PC-3 (cell line): ENCODE data around the gene C12orf60. TPM values are rescaled to one million over a fixed set of nuclear protein-coding genes. Genes with fewer than 3 reads are reported as not detected.

Experiments
- ATAC-seq: fragments of 200-7000 bp; cut with Tn5 transposase; 2 replicates; pipeline ENCODE4 v1.9.1; 2020; ENCODE audit warnings: mild to moderate bottlenecking, moderate library complexity
- BruUV-seq: library from RNA; stranded (reverse); fragments of 400-500 nt; replicated peaks from 2 replicates; lab custom pipeline; 2021; lab: Mats Ljungman, UMichigan
- CTCF ChIA-PET: fragments of 300-600 bp; sonication (Branson Sonifier 250); formaldehyde crosslinking; loops from one replicate; lab custom pipeline; 2022; ENCODE audit warnings: antibody characterized with exemption; lab: Charles Lee
- POLR2A ChIA-PET: fragments of 300-600 bp; sonication (Branson Sonifier 250); formaldehyde crosslinking; loops from one replicate; lab custom pipeline; 2022; ENCODE audit warnings: antibody characterized with exemption; ENCODE audit not compliant: unreplicated experiment; lab: Charles Lee
- DNase-seq: peaks from one replicate; pipeline ENCODE4 v3.0.0-alpha.2; 2015
- H2AFZ ChIP-seq: fragments of 300-600 bp; sonication (generic); 2 replicates; pipeline ENCODE4 v1.6.0; 2016; ENCODE audit warnings: antibody characterized with exemption, low read length
- H3F3A ChIP-seq: fragments of 300-600 bp; sonication (generic); one replicate; pipeline ENCODE4 v1.6.0; 2017; ENCODE audit warnings: antibody characterized with exemption, low read length, control low read depth, mild to moderate bottlenecking; ENCODE audit not compliant: unreplicated experiment
- H3K27ac ChIP-seq: fragments of 300-600 bp; sonication (generic); 2 replicates; pipeline ENCODE4 v1.5.1; 2016; ENCODE audit warnings: mild to moderate bottlenecking, low read length
- H3K27me3 ChIP-seq: fragments of 300-600 bp; sonication (generic); 2 replicates; pipeline ENCODE4 v1.6.1; 2016; ENCODE audit warnings: low read length, mixed read lengths
- H3K36me3 ChIP-seq: fragments of 300-600 bp; sonication (generic); 2 replicates; pipeline ENCODE4 v1.6.1; 2016; ENCODE audit warnings: low read depth, mixed run types, low read length, mixed read lengths
- H3K4me1 ChIP-seq: fragments of 300-600 bp; sonication (generic); 2 replicates; pipeline ENCODE4 v1.5.1; 2016; ENCODE audit warnings: low read length; ENCODE audit not compliant: insufficient read depth
- H3K4me2 ChIP-seq: fragments of 300-600 bp; sonication (generic); 2 replicates; pipeline ENCODE4 v1.6.0; 2016; ENCODE audit warnings: low read length
- H3K4me3 ChIP-seq: fragments of 300-600 bp; sonication (generic); 2 replicates; pipeline ENCODE4 v1.5.1; 2016; ENCODE audit warnings: mild to moderate bottlenecking, low read length, mixed read lengths
- H3K79me2 ChIP-seq: fragments of 300-600 bp; sonication (generic); 2 replicates; pipeline ENCODE4 v1.6.1; 2017; ENCODE audit warnings: low read length, mixed read lengths
- H3K9ac ChIP-seq: fragments of 300-600 bp; sonication (generic); 2 replicates; pipeline ENCODE4 v1.6.0; 2016; ENCODE audit warnings: mild to moderate bottlenecking, low read length
- H3K9me2 ChIP-seq: fragments of 300-600 bp; sonication (generic); replicated peaks from 2 replicates; pipeline ENCODE4 v1.6.1; 2016; ENCODE audit warnings: mixed run types, low read length, mixed read lengths
- H3K9me3 ChIP-seq: fragments of 300-600 bp; sonication (generic); 2 replicates; pipeline ENCODE4 v1.6.1; 2016; ENCODE audit warnings: low read length, mixed read lengths
- H4K20me1 ChIP-seq: fragments of 300-600 bp; sonication (generic); 2 replicates; pipeline ENCODE4 v1.6.1; 2016; ENCODE audit warnings: low read length, mixed read lengths
- CTCF ChIP-seq: fragments of 300-600 bp; sonication (generic); conservative IDR thresholded peaks from 2 replicates; pipeline ENCODE4 v1.5.1; 2017; ENCODE audit warnings: antibody characterized with exemption, low read depth, mild to moderate bottlenecking, low read length
- EZH2 ChIP-seq: fragments of 300-600 bp; sonication (generic); IDR thresholded peaks from one replicate; pipeline ENCODE4 v1.6.1; 2017; ENCODE audit warnings: antibody characterized with exemption, mild to moderate bottlenecking, low read length; ENCODE audit not compliant: unreplicated experiment
- EZH2phosphoT487 ChIP-seq: fragments of 300-600 bp; sonication (generic); IDR thresholded peaks from 2 replicates; pipeline ENCODE4 v1.6.1; 2018; ENCODE audit warnings: mild to moderate bottlenecking, antibody characterized with exemption, low read length, borderline replicate concordance
- intact Hi-C: fragments of 100-400 bp; cut with micrococcal nuclease; formaldehyde crosslinking; loops from 2 replicates; pipeline ENCODE4 v1.9.0; 2023
- total RNA-seq: library from RNA; depleted of rRNA; stranded (reverse); fragments of >200 nt; gene quantifications from 2 replicates; pipeline ENCODE4 v1.2.3, GENCODE V29; 2014

C12orf60 gene
- total RNA-seq, 1 experiment from 2014 or later, result 0.47 TPM

- H4K20me1 ChIP-seq, result no peaks in the 10 kb centered on the region; the same call in 1 of the 2 replicates
- H3K4me2 ChIP-seq, result peak overlapping the region; percentile 95; the same call in 1 of the 2 replicates
- no peaks in the 10 kb centered on the region for H3K36me3 ChIP-seq
- no TSS peak for BruUV-seq
- H3K4me1 ChIP-seq, result peaks cover 16% of the 10 kb centered on the region
- H3K9ac ChIP-seq, result no peak overlapping the region
- intact Hi-C loops, result no loop called here
- ChIA-PET POLR2A (no interaction called here), CTCF (no interaction called here)
- no peaks in the 10 kb centered on the region for H3K9me2 ChIP-seq
- no peak overlapping the region for H3K4me3 ChIP-seq
- H3F3A ChIP-seq, result no peaks in the 10 kb centered on the region
- peaks cover 29% of the 10 kb centered on the region for H3K79me2 ChIP-seq
- H3K27me3 ChIP-seq, result no peaks in the 10 kb centered on the region
- no peak overlapping the region for H2AFZ ChIP-seq
- no peak for ATAC-seq
- no peaks in the 10 kb centered on the region for H3K9me3 ChIP-seq
- TF ChIP-seq CTCF (no peak), EZH2 (no peak), EZH2phosphoT487 (no peak)
- no peak for DNase-seq
- H3K27ac ChIP-seq, result no peak overlapping the region
Measured at GRCh38 chr12:14767617-14768016, 35.9 kb upstream of the C12orf60 start.

GRCh38 chr12:14768823-14769405, 34.6 kb upstream of the C12orf60 start:
- peak overlapping the region; percentile 63; the same call in 1 of the 2 replicates for H2AFZ ChIP-seq
- no peak for ATAC-seq
- H3F3A ChIP-seq, result no peaks in the 10 kb centered on the region
- H3K9me3 ChIP-seq, result no peaks in the 10 kb centered on the region
- no peaks in the 10 kb centered on the region for H3K27me3 ChIP-seq
- no peak overlapping the region for H3K27ac ChIP-seq
- CTCF ChIA-PET, result interaction anchor here (0.6 kb wide), 2 partner anchors 9 to 64 kb away, joined by 3 read pairs; no protein-coding TSS in a partner anchor
- no peaks in the 10 kb centered on the region; the same call in 1 of the 2 replicates for H4K20me1 ChIP-seq
- POLR2A ChIA-PET, result no interaction called here
- H3K9ac ChIP-seq, result peak overlapping the region; percentile 84
- BruUV-seq, result no TSS peak
- H3K79me2 ChIP-seq, result peaks cover 29% of the 10 kb centered on the region
- no peaks in the 10 kb centered on the region for H3K36me3 ChIP-seq
- intact Hi-C loops, result no loop called here
- H3K9me2 ChIP-seq, result no peaks in the 10 kb centered on the region
- H3K4me1 ChIP-seq, result peaks cover 22% of the 10 kb centered on the region
- peak overlapping the region; percentile 95 for H3K4me2 ChIP-seq
- DNase-seq, result peak; percentile 10
- H3K4me3 ChIP-seq, result peak overlapping the region; percentile 97
- TF ChIP-seq CTCF, result no peak
- no peak for TF ChIP-seq EZH2phosphoT487
- no peak for TF ChIP-seq EZH2

GRCh38 chr12:14769466-14769968, 34.0 kb upstream of the C12orf60 start:
- peak overlapping the region; percentile 84 for H3K9ac ChIP-seq
- POLR2A ChIA-PET, result no interaction called here
- ATAC-seq (no peak), DNase-seq (no peak)
- no peaks in the 10 kb centered on the region for H3K36me3 ChIP-seq
- no peaks in the 10 kb centered on the region for H3F3A ChIP-seq
- H4K20me1 ChIP-seq, result no peaks in the 10 kb centered on the region; the same call in 1 of the 2 replicates
- intact Hi-C loops, result no loop called here
- no peaks in the 10 kb centered on the region for H3K27me3 ChIP-seq
- no peaks in the 10 kb centered on the region for H3K9me2 ChIP-seq
- no peaks in the 10 kb centered on the region for H3K9me3 ChIP-seq
- H3K79me2 ChIP-seq, result peaks cover 32% of the 10 kb centered on the region
- H2AFZ ChIP-seq, result peak overlapping the region; percentile 63; the same call in 1 of the 2 replicates
- peak overlapping the region; percentile 95 for H3K4me2 ChIP-seq
- CTCF ChIA-PET, result interaction anchor here (0.6 kb wide), 1 partner anchor 64 kb away, joined by 3 read pairs; no protein-coding TSS in a partner anchor
- H3K4me3 ChIP-seq, result peak overlapping the region; percentile 97
- peaks cover 22% of the 10 kb centered on the region for H3K4me1 ChIP-seq
- H3K27ac ChIP-seq, result peak overlapping the region; percentile 74
- no peak for TF ChIP-seq EZH2
- TF ChIP-seq CTCF, result no peak
- no peak for TF ChIP-seq EZH2phosphoT487
- no TSS peak for BruUV-seq
